CD4-positive, alpha-beta memory T cell (primary cell): ENCODE measurements around the gene MAP4. TPM values are rescaled to one million over a fixed set of nuclear protein-coding genes. Genes with fewer than 3 reads are reported as not detected.

Experiments
- CTCF ChIA-PET: fragments of 350-600 bp; sonication (Branson Sonifier 250); formaldehyde crosslinking; loops from one replicate; lab custom pipeline; 2021; ENCODE audit warnings: inconsistent platforms; ENCODE audit not compliant: partially characterized antibody; lab: Charles Lee
- POLR2A ChIA-PET: fragments of 350-600 bp; sonication (Branson Sonifier 250); formaldehyde crosslinking; loops from one replicate; lab custom pipeline; 2021; ENCODE audit not compliant: partially characterized antibody; lab: Charles Lee
- DNase-seq, 5 donors: peaks; one replicate each; pipeline versions ENCODE4 v3.0.0 to v3.0.0-alpha.2; 2020 to 2022; ENCODE audit warnings: mixed read lengths in 1 of 5
- H3K27ac ChIP-seq: one replicate; pipeline ENCODE4 v1.7.0; 2013; ENCODE audit warnings: low read depth, low read length
- H3K27me3 ChIP-seq: 2 replicates; pipeline ENCODE4 v1.7.0; 2013; ENCODE audit warnings: mild to moderate bottlenecking, low read length, moderate library complexity; ENCODE audit not compliant: insufficient read depth
- H3K36me3 ChIP-seq: 2 replicates; pipeline ENCODE4 v1.7.0; 2013; ENCODE audit warnings: mild to moderate bottlenecking, low read length, moderate library complexity; ENCODE audit not compliant: insufficient read depth
- H3K4me1 ChIP-seq: 2 replicates; pipeline ENCODE4 v1.7.0; 2013; ENCODE audit warnings: mild to moderate bottlenecking, low read length, moderate library complexity; ENCODE audit not compliant: insufficient read depth
- H3K4me3 ChIP-seq, 2 donors: one replicate each; pipeline ENCODE4 v1.7.0; 2013; ENCODE audit warnings: low read length in 2 of 2, mild to moderate bottlenecking in 1 of 2
- H3K9me3 ChIP-seq, 2 donors: one replicate each; pipeline ENCODE4 v1.7.0; 2013; ENCODE audit warnings: low read length in 2 of 2, control low read depth in 1 of 2; ENCODE audit not compliant: control insufficient read depth in 1 of 2
- H3K27ac Mint-ChIP-seq, 7 donors: one replicate each; pipeline ENCODE4 v1.8.0; 2020 to 2021; ENCODE audit warnings: mixed read lengths in 7 of 7, mild to moderate bottlenecking in 6 of 7, inconsistent platforms in 3 of 7, moderate library complexity in 3 of 7
- H3K27me3 Mint-ChIP-seq, 2 donors: one replicate each; pipeline ENCODE4 v1.8.0; 2020 to 2021; ENCODE audit warnings: mixed read lengths in 2 of 2
- H3K36me3 Mint-ChIP-seq, 2 donors: one replicate each; pipeline ENCODE4 v1.8.0; 2020 to 2021; ENCODE audit warnings: mixed read lengths in 2 of 2, inconsistent platforms in 1 of 2, mild to moderate bottlenecking in 1 of 2
- H3K4me1 Mint-ChIP-seq, 4 donors: one replicate each; pipeline ENCODE4 v1.8.0; 2020 to 2021; ENCODE audit warnings: mixed read lengths in 4 of 4, mild to moderate bottlenecking in 1 of 4
- H3K4me3 Mint-ChIP-seq, 8 donors: one replicate each; pipeline ENCODE4 v1.8.0; 2020 to 2021; ENCODE audit warnings: mixed read lengths in 8 of 8, mild to moderate bottlenecking in 7 of 8, moderate library complexity in 6 of 8, inconsistent platforms in 3 of 8
- H3K9me3 Mint-ChIP-seq, 8 donors: one replicate each; pipeline ENCODE4 v1.8.0; 2020 to 2021; ENCODE audit warnings: mixed read lengths in 8 of 8, mild to moderate bottlenecking in 5 of 8, inconsistent platforms in 3 of 8, moderate library complexity in 1 of 8
- intact Hi-C: fragments of 100-400 bp; cut with micrococcal nuclease; formaldehyde crosslinking; loops from one replicate; pipeline ENCODE4 v1.15.1; 2023
- polyA plus RNA-seq, 2 donors: library from polyadenylated mRNA; unstranded; fragments of 300-500 nt; fragmentation: Illumina TruSeq; gene quantifications; one replicate each; pipeline ENCODE4 v1.2.3, GENCODE V29; 2021
- total RNA-seq, 2 experiments: library from RNA; stranded (reverse); gene quantifications; one replicate each; pipeline ENCODE4 v1.2.3, GENCODE V29; 2021

Gene MAP4
- total and polyA plus RNA-seq, 4 experiments from 2014 or later: 4.4 to 72.6 (median 67.8) TPM

DNA sequence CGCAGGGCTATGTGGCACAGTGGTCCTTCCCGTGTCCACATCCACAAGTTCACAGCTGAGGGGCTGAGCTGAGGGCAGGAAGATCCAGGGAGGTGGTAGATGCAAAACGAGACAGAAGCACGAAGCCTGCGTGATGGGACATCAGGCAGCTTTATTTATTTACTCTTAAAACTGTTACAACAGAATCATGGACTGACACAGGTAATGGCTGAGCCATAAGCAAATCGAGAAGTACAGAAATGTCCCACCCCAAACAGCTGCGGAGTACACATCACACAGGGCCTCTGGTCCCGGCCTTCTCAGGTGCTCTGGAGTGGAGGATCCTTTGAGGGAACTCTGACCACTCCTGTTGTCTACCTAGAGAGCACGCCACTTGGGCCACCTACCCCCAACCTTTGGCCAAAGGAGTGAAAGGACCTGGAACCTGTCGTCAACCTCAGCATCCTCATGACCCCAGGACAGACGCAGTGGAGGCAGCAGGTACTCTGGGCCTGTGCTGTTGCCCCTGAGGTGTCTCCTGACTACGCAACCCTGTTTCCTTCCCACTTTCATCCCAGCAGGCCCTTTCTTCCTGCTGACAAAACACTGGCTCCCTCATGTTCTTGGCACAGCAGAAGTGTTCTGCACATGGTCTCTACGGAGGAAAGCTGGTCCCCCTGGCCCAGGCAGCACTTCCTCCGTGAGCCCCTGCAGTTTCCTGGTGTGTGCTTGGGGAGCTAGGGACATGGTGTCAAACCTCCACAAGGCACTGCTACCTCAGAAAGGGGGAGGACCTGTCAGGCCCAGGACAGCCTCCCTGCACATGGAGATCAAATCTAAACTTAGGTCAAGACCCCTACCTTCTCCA lies 165.4 kb downstream of the MAP4 start:
- Mint-ChIP-seq H3K9me3 (no peaks in the 10 kb centered on the region), H3K27ac (peak overlapping the region; percentile 20 to 85 (median 78)), H3K4me3 (no peak overlapping the region), H3K4me1 (no peaks in the 10 kb centered on the region), H3K36me3 (peaks cover 16 to 66% of the 10 kb centered on the region in 2 donors), H3K27me3 (no peaks in the 10 kb centered on the region)
- intact Hi-C loops: no loop called here
- Histone ChIP-seq H3K36me3 (peaks cover 64% of the 10 kb centered on the region), H3K27me3 (no peaks in the 10 kb centered on the region), H3K27ac (no peak overlapping the region), H3K4me3 (no peak overlapping the region), H3K4me1 (no peaks in the 10 kb centered on the region), H3K9me3 (no peaks in the 10 kb centered on the region)
- DNase-seq: no peak
- ChIA-PET POLR2A (no interaction called here), CTCF (interaction anchor here (0.6 kb wide), 1 partner anchor 24 kb away, joined by 3 read pairs; no protein-coding TSS in a partner anchor)

DNA sequence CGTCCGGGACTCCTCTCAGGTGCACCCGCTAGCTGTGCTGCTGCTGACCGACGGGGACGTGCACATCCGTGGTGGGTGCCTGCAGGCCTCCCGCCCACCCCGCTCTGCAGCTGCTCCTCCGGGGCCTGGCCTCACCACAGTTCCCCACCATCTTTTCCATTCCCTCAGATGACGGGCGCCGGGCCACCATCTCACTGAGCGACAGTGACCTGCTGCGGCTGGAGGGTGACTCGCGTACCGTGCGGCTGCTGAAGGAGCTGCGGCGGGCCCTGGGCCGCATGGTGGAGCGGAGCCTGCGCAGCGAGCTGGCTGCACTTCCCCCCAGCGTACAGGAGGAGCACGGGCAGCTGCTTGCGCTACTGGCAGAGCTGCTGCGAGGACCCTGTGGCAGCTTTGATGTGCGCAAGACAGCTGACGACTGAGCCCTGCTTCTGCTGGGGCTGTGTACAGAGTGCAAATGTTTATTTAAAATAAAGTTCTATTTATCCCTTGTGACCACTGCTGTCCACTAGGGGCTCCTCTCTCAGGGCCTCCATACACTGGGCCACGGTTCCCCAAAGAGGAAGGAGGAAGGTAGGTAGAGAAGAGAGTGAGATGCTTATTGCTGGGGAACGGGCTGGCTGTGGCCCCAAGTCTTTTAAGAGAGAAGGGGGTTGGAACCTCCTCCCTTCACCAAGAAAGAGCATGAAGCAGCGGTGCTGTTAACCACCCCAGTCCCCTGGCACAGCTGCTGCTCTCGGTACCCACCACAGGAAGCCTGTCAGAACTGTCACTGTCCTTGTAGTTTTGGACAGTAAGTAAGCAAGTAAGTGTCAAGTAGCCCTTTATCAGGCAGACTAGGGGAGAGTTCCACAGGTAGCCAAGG lies 166.3 kb downstream of the MAP4 start:
- POLR2A ChIA-PET: interaction anchor here (1.0 kb wide), 1 partner anchor 374 kb away, joined by 3 read pairs; the partner anchor contains the start of gene SCAP
- Histone ChIP-seq H3K9me3 (no peaks in the 10 kb centered on the region), H3K4me3 (no peak overlapping the region), H3K4me1 (no peaks in the 10 kb centered on the region), H3K27me3 (no peaks in the 10 kb centered on the region), H3K27ac (no peak overlapping the region), H3K36me3 (peaks cover 62% of the 10 kb centered on the region)
- H3K36me3 Mint-ChIP-seq: peaks cover 21 to 66% of the 10 kb centered on the region in 2 donors
- H3K27me3 Mint-ChIP-seq: no peaks in the 10 kb centered on the region
- DNase-seq: no peak
- H3K27ac Mint-ChIP-seq: peak overlapping the region in 6 of 7 donors; percentile 20 to 85 (median 72)
- no peaks in the 10 kb centered on the region for H3K9me3 Mint-ChIP-seq
- no peak overlapping the region for H3K4me3 Mint-ChIP-seq
- H3K4me1 Mint-ChIP-seq: no peaks in the 10 kb centered on the region
- CTCF ChIA-PET: no interaction called here
- intact Hi-C loops: no loop called here

DNA sequence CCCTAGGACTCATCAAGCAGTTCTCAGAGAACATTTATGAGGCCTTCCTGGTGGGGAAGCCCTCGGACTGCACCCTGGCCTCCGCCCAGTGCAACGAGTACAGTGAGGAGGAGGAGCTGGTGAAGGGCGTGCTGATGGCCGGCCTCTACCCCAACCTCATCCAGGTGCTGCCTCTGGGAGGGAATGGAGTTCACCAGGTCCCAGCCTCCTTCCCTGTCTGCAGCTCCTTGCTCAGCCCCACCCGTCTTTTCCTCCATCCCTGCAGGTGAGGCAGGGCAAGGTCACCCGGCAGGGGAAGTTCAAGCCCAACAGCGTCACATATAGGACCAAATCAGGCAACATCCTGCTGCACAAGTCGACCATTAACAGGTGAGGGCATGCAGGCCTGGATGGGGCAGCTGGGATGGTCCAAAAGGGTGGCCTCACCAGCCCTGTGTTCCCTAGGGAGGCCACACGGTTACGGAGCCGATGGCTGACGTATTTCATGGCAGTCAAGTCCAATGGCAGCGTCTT lies 167.0 kb downstream of the MAP4 start:
- H3K4me1 Mint-ChIP-seq: peaks cover 0 to 1% (median 0%) of the 10 kb centered on the region in 4 donors
- DNase-seq: no peak
- ChIA-PET POLR2A (interaction anchor here (1.0 kb wide), 1 partner anchor 374 kb away, joined by 3 read pairs; the partner anchor contains the start of gene SCAP), CTCF (no interaction called here)
- Histone ChIP-seq H3K4me1 (no peaks in the 10 kb centered on the region), H3K27ac (no peak overlapping the region), H3K36me3 (peaks cover 66% of the 10 kb centered on the region), H3K27me3 (no peaks in the 10 kb centered on the region), H3K4me3 (no peak overlapping the region), H3K9me3 (no peaks in the 10 kb centered on the region)
- intact Hi-C loops: no loop called here
- H3K27ac Mint-ChIP-seq: peak overlapping the region in 2 of 7 donors; percentile 43 to 56
- no peaks in the 10 kb centered on the region for H3K9me3 Mint-ChIP-seq
- peaks cover 26 to 71% of the 10 kb centered on the region in 2 donors for H3K36me3 Mint-ChIP-seq
- no peaks in the 10 kb centered on the region for H3K27me3 Mint-ChIP-seq
- no peak overlapping the region for H3K4me3 Mint-ChIP-seq

DNA sequence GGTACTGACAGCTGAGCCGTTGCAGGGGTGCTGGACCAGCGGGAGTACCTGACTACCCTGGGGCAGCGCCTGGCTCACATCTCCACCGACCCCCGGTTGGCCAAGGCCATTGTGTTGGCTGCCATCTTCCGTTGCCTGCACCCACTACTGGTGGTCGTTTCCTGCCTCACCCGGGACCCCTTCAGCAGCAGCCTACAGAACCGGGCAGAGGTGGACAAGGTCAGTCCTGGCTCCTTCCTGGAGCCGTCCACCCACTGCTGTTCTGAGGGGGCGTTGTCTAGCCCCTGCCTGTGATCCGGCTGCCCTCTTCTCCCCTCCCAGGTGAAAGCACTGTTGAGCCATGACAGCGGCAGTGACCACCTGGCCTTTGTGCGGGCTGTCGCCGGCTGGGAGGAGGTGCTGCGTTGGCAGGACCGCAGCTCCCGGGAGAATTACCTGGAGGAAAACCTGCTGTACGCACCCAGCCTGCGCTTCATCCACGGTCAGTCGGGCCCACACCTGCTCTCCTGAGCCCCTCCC lies 167.6 kb downstream of the MAP4 start:
- H3K36me3 Mint-ChIP-seq: peaks cover 31 to 72% of the 10 kb centered on the region in 2 donors
- peak overlapping the region in 1 of 7 donors; percentile 43 for H3K27ac Mint-ChIP-seq
- H3K9me3 Mint-ChIP-seq: no peaks in the 10 kb centered on the region
- Histone ChIP-seq H3K9me3 (no peaks in the 10 kb centered on the region), H3K4me1 (no peaks in the 10 kb centered on the region), H3K4me3 (no peak overlapping the region), H3K36me3 (peaks cover 72% of the 10 kb centered on the region), H3K27ac (no peak overlapping the region), H3K27me3 (no peaks in the 10 kb centered on the region)
- DNase-seq: no peak
- ChIA-PET CTCF (no interaction called here), POLR2A (no interaction called here)
- intact Hi-C loops: no loop called here
- H3K4me3 Mint-ChIP-seq: no peak overlapping the region
- peaks cover 0 to 4% (median 0%) of the 10 kb centered on the region in 4 donors for H3K4me1 Mint-ChIP-seq
- no peaks in the 10 kb centered on the region for H3K27me3 Mint-ChIP-seq

DNA sequence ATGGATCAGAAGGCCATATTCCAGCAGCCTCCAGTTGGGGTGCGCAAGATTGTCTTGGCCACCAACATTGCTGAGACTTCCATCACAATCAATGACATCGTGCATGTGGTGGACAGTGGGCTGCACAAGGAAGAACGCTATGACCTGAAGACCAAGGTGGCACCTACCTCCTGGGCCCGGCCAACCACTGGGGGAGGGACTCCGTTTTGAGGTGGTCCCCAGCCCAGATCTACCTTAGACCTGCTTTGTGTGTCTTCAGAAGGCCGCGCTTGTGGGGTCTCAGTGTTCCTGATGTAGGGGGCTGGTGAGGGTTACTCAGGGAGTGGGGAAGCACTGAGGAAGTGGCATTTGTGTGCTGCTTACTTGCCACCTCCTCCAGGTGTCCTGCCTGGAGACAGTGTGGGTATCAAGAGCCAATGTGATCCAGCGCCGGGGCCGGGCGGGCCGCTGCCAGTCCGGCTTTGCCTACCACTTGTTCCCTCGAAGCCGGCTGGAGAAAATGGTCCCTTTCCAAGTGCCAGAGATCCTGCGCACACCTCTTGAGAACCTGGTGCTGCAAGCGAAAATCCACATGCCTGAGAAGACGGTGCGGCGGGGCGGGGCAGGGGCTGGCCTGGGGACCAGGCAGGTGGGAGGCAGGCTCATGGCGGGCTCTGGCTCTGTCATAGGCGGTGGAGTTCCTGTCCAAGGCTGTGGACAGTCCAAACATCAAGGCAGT lies 168.3 kb downstream of the MAP4 start:
- Mint-ChIP-seq H3K9me3 (no peaks in the 10 kb centered on the region), H3K4me3 (no peak overlapping the region), H3K27ac (no peak overlapping the region), H3K27me3 (no peaks in the 10 kb centered on the region), H3K36me3 (peaks cover 33 to 79% of the 10 kb centered on the region in 2 donors), H3K4me1 (peaks cover 0 to 4% (median 0%) of the 10 kb centered on the region in 4 donors)
- Histone ChIP-seq H3K27ac (no peak overlapping the region), H3K4me3 (no peak overlapping the region), H3K9me3 (no peaks in the 10 kb centered on the region), H3K27me3 (no peaks in the 10 kb centered on the region), H3K36me3 (peaks cover 79% of the 10 kb centered on the region), H3K4me1 (no peaks in the 10 kb centered on the region)
- intact Hi-C loops: no loop called here
- CTCF ChIA-PET: no interaction called here
- POLR2A ChIA-PET: no interaction called here
- DNase-seq: no peak

DNA sequence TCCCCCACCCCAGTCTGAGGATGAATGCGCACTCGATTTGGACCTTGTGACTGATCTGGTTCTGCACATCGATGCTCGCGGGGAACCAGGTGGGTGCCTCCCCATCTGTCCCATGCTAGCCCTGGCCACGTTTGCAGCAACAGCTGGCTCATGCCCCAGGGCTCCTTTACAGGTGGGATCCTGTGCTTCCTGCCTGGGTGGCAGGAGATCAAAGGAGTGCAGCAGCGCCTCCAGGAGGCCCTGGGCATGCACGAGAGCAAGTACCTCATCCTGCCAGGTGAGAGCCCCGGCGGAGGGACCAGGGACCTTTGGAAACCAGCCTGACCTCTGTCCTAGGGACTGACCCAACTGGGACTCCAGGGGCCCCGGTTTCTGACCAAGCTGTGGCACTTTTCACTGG lies 169.0 kb downstream of the MAP4 start:
- Histone ChIP-seq H3K27ac (no peak overlapping the region), H3K27me3 (no peaks in the 10 kb centered on the region), H3K36me3 (peaks cover 86% of the 10 kb centered on the region), H3K9me3 (no peaks in the 10 kb centered on the region), H3K4me1 (no peaks in the 10 kb centered on the region), H3K4me3 (no peak overlapping the region)
- intact Hi-C loops: no loop called here
- Mint-ChIP-seq H3K4me3 (no peak overlapping the region), H3K4me1 (peaks cover 0 to 4% (median 0%) of the 10 kb centered on the region in 4 donors), H3K27ac (peak overlapping the region in 1 of 7 donors; percentile 30), H3K27me3 (no peaks in the 10 kb centered on the region), H3K9me3 (no peaks in the 10 kb centered on the region), H3K36me3 (peaks cover 35 to 80% of the 10 kb centered on the region in 2 donors)
- DNase-seq: no peak
- CTCF ChIA-PET: no interaction called here
- POLR2A ChIA-PET: no interaction called here
